ENCODE data around the gene PLEKHA5. TPM values are rescaled to one million over a fixed set of nuclear protein-coding genes. Genes with fewer than 3 reads are reported as not detected.

The PLEKHA5 gene
- total and polyA plus RNA-seq, 2 of the 4 experiments (the other 2 are of a cell fraction): 5.3 to 12.2 TPM

- intact Hi-C loops (cut with micrococcal nuclease): no loop called here
- POLR2A ChIA-PET (ENCODE audit: unreplicated experiment): no interaction called here
These were observed 31.7 kb downstream of the PLEKHA5 start for GRCh38 chr12:19161216-19161615.

More at GRCh38 chr12:19161216-19161615, 31.7 kb downstream of the PLEKHA5 start:
- Histone ChIP-seq H3K9me1 (ENCODE audit: insufficient read depth, low read length) (no peaks in the 10 kb centered on the region), H4K8ac (ENCODE audit: low read depth in 2 of 2, low read length in 2 of 2) (no peak overlapping the region), H3K9me3 (ENCODE audit: control insufficient read depth, insufficient read depth, low read length) (no peaks in the 10 kb centered on the region), H3K9ac (ENCODE audit: low read depth, low read length) (no peak overlapping the region), H3K56ac (ENCODE audit: extremely low read depth, insufficient read depth, low read length) (no peak overlapping the region), H3K23ac (ENCODE audit: low read depth, low read length) (no peak overlapping the region), H2AFZ (replicated peaks; ENCODE audit: low read length, poor library complexity) (no peak overlapping the region), H3K4me2 (ENCODE audit: low read depth, low read length) (no peak overlapping the region), H2AK9ac (replicated peaks; ENCODE audit: low read depth, low read length, poor library complexity) (no peak overlapping the region), H4K5ac (ENCODE audit: low read depth, low read length) (no peak overlapping the region), H2BK5ac (ENCODE audit: low read depth, low read length, poor library complexity, severe bottlenecking) (no peak overlapping the region), H3K14ac (replicated peaks; ENCODE audit: low read depth, low read length) (no peak overlapping the region), H2BK120ac (ENCODE audit: low read depth, low read length) (no peak overlapping the region), H3K4me1 (ENCODE audit: control insufficient read depth, insufficient read depth, low read length) (peaks cover 3% of the 10 kb centered on the region), H2AK5ac (ENCODE audit: low read depth, low read length) (no peak overlapping the region), H2BK15ac (ENCODE audit: low read depth, low read length) (no peak overlapping the region), H3K36me3 (ENCODE audit: control insufficient read depth, insufficient read depth, low read length) (no peaks in the 10 kb centered on the region), H3K18ac (ENCODE audit: low read depth, low read length) (no peak overlapping the region), H4K91ac (ENCODE audit: insufficient read depth, low read depth, low read length) (no peak overlapping the region), H2BK20ac (ENCODE audit: low read depth, low read length) (no peak overlapping the region), H3K27ac (ENCODE audit: insufficient read depth, low read length) (no peak overlapping the region), H4K20me1 (ENCODE audit: insufficient read depth, low read length) (no peaks in the 10 kb centered on the region), H3K4ac (ENCODE audit: low read depth, low read length) (no peak overlapping the region), H3K27me3 (ENCODE audit: control insufficient read depth, insufficient read depth, low read length) (no peaks in the 10 kb centered on the region), H3K4me3 (ENCODE audit: insufficient read depth, low read depth, low read length) (no peak overlapping the region), H3K79me1 (ENCODE audit: low read depth in 1 of 2, low read length in 2 of 2) (peaks cover 13 to 25% of the 10 kb centered on the region in 2 experiments)
- in situ Hi-C loops (cut with MboI; ENCODE audit: low sequenced_read_pairs): no loop called here
- no peak for TF ChIP-seq RFX5 (IDR thresholded peaks at IDR 0.05; ENCODE audit: low read depth, low read length)
- dilution Hi-C loops (cut with HindIII; ENCODE audit: low sequenced_read_pairs, unreplicated experiment): no loop called here
- DNase-seq (no peak), ATAC-seq (ENCODE audit: low read depth) (no peak)
- CTCF ChIA-PET: no interaction called here
- 90% methylated on average over 2 of the region's 5 CpGs; no CpG with 5 or more reads in 1 of the 2 experiments for WGBS, 2 experiments (ENCODE audit: extremely low coverage in 2 of 2, insufficient read length in 1 of 2)
- no TSS peak for BruUV-seq (replicated peaks)

Measured in IMR-90 (cell line).